Middle frontal gyrus (tissue), 1 donor: ENCODE measurements around the gene BUB1B.

ENCODE experiments used
- DNase-seq: peaks from one replicate; pipeline ENCODE4 v3.0.0-alpha.2; 2015; ENCODE audit warnings: low spot score; ENCODE audit errors: extremely low spot score

The BUB1B gene

DNA sequence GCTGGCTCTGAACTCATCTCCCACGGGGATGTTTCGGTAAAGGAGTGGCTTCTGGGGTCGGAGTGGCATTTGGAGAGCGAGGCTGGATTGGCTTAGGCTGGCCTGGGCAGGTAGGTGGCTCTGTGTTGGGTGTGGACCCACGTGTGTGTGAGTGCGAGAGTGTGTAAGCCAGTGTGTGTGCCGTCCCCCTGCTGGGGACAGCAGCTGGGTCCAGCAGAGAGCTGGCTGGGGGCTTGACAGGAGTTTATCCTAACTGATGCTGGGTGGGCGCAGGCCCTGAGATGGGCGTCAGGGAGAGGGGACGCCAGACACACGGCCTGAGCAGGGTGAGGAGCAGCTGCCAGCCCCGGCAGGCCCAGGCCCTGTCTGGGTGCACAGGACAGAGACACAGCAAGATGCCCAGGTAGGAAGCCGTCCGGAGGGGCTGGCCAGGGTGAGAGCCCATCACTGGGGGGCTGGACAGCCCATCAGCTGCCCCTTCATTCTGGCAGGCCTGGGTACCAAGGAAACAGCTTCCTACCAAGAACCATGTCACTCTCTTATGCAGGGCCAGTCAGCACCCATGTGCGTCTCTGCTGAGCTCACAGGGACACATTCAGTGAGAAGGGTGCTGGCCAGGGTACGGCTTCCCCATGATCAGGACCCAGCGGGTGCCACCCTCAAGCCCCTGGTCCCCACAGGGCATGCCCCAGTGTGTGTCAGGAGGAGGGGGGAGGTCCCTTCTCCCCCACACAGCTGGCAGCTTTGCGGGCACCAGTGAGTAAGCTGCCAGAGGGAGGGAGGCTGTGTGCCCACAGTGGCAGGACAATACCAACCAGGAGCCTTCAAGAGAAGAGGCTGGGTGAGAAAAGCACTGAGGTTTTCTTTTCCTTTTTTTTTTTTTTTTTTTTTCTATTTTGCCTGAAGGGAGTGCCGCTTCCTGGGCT lies 79.1 kb downstream of the BUB1B start:
- DNase-seq, result no peak

DNA sequence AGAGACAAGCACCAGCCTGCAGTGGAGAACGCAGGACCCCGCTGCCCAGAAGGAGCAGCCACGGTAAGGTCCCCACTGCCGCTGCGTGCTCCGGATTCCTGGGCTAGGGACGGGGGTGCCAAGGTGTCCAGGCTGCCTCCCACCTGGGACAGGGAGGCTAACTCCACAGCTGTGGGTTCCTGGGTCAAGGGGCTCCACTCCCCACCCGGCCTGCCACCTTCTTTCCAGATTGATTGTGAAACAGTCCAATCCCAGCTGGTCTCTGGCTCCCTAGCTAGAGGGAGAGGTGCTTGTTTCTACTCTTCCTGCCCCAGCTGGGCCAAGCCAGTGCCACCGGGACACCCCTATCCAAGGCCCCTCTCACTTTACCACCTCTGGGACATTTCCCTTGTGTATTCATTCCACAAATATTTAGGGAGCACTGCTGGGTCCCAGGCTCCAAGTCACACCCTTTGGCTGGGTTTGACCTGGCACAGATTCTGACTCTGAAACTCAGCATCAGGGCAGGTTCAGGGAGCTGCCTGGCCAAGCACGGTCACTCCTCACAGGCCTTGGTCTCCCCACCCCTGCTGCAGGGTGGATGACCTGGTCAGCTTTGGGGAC lies 79.9 kb downstream of the BUB1B start:
- no peak for DNase-seq

DNA sequence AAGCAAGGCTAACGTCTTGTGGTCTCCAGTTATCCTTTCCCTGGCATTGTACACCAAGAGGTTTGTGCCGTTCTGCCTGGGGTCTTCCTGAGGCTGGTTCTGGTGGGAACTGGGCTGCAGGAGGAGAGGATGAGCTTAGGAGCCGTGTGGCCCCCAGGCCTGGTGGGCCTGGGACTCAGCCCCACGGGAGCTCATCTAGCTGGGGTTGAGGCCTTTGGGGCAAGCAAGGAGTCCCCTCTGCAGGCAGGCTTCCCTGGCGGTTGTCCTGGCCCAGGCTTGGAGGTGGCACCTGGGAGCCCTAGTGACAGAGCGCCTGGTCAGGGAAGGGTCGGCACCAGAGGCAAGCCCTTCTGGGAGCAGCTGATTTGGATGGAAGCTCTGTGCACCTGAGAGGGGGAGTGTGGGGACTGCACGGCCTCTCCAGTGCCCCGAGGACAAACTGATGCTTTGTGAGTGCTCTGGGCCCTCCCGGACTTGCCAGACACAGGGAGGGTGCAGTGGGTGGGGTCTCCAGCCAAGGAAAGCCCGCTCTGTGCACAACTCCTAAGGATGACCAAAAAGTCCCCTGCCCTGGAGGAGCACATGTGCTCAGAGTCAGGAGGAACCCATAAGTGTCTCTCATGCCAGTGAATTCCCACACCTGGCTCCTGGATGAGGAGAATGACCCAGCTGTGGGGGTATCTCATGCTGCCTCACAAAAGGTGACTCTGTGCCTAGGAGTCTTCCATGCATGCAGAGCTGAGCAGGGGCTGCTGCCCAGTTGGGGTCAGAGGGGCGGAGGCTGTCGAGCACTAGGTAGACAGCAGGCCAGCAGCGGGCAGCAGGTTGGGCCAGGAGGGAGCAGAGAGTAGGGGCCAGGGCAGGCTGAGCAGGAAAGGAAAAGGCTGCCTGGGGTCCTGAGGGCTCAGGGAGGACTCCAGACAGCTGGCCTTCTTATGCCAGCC lies 80.7 kb downstream of the BUB1B start:
- DNase-seq, result no peak

DNA sequence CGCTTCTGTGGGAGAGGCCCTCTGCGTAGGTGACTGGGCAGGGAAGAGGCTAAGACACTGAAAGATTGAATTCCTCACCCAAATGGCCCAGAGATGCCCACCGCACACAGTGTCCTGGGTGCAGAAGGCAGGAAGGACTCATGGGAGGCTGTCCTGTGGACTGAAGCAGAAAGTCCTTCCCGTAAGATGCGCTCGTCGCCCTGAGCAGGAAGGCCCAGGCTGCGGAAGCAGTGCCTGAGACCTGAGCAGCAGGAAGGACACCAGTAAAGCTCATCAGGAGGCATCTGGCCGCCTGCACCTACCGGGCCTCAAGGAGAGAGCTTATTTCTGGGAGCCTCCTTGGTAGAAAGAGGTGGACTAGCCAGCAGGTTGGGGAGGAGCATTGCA lies 81.3 kb downstream of the BUB1B start:
- DNase-seq, result no peak

DNA sequence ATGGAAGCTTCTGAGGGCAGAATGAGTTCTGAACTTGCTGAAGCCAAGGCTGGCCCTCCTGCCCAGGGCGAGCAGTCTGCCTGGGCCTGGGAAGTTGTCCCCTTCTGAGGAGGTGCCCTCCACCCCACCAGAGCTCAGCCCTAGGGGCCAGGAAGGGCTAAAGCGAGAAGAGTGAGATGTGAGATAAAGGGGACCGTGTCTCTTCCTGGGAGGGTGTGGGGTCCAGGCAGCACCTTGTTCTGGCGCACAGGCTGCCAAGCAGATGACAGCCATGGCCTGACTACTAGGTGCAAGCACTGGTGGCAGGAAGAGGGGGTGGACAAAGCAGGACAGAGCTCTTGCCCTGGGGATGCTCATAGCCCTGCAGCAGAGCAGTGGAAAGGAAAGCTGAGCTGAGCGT lies 81.7 kb downstream of the BUB1B start:
- DNase-seq, result no peak

DNA sequence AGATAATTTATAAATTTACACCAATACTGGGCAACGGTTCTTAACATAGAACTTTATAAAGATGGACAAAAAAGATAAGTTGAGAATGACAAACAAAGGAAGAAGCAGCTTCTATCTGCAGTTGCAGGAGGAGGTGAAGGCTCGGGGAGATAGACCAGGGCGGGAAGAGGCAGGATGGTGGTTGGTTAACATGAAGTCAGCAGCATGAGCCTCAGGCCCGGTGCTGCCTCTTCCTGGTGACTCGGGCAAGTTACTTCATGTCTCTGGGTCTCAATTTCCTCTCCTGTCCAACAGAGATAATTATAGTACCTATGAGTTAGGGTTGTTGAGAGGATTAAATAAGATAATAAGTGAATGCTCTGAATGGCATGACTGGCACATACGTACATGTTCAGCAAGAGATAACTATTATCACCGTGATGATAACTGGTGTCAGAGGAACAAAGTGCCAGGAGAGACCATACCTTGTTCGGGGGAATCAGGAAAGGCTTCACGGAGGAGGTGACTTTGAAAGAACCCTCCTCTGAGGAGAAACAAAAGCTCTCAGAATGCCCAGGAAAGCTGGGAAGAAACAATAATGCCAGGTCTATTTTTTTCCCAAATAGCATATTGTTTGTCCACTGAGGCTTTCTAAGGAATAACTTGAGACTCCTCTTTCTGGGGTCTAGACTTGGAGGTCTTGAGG lies 82.4 kb downstream of the BUB1B start:
- DNase-seq, result no peak

DNA sequence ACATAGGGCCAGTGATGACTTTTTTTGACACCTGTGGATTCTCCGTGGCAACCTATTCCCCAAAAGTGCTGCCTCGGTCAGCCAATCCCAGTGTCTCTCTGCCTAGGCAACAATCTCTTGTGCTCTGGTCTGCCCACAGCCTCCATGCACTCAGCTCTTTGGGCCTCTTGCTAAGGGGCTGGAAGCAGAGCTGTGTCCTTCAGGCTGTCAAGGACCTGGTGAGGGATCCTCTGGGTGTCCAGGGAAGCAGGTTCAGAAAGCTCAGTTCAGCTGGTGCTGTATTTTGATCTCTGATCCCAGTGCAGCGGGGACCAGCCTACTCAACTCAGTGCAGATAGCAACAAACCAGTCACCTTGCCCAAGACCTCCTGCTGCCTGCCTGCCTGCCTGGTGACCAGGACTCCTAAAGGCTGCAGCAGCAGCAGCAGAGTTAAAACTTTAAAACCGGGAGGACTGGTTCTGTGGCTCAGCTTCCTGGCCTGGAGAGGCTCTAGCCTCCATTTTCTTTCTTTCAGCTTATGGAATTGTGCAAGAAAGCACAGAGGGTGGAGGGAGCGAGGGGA lies 84.2 kb downstream of the BUB1B start:
- DNase-seq, result no peak

DNA sequence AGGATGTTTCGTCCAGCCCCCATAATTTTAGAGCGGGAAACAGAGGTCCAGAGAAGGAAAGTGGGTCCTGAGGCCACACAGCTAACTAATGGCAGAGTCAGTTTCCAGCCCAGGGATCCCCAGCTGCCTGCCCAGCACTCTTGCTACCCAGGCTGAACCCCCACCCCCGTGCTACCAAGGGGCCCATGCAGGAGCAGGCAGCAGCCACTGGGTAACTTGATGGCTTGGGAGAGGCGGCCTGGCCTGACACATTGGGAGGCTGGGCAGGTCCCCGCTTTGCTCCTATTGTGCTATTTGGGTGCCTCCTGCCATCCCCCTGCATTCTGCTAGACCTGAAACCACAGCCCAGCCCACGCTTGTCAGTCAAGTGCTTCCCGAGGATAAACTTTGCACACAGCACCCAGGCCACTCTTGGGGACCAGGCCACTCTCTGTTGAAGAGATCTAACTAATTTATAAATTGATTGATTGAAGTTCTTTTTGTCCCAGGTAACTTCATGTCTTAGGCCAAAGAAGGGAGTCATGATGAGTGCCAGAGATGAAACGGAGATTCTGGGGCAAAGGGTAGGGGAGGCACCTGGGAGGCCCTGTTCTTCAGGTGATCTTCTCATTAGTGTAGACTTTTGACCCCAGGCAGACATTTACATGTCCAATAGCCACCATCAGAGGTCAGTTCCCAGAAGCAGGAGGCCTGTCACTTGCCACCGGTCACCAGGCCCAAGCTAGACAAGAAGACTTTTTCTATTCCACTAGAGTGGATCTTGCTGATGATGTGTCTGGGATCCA lies 85.0 kb downstream of the BUB1B start:
- DNase-seq, result no peak

DNA sequence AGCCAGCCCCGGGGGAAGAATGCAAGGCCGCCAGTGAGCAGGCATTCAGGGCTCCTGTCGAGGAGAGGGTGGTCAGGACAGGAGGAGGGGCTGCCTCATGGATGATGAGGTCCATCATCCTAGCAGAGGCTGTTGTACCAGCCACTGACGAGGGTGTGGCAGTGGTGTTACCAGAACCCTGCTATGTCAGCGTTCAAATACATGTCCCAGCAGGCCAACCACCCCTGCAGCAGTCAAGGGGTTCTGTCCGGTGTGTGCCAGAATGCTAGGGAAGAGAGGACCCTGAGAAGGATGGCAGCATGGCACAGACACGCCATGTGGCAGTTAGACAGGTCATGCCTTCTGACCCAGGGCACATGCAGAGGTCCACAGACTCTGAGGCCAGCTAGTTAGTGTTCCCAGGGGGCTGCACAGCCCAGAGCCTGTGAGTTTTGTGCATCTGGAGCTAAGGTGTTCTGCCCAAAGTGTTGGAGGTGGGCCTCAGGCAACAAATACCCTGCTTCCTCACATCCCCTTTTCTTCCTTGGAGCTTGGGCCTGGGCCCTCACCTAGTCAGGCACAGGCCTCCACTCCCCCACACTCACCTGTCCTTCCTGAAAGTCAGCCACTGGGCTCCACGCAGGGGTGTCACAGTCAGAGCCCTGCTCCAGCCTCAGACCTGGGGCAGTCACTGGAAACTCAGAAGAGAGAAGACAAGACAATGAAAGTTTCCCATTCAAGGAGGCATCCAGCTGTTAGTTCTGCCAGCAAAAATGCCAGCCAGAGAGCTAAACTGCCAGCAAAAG lies 85.8 kb downstream of the BUB1B start:
- no peak for DNase-seq

DNA sequence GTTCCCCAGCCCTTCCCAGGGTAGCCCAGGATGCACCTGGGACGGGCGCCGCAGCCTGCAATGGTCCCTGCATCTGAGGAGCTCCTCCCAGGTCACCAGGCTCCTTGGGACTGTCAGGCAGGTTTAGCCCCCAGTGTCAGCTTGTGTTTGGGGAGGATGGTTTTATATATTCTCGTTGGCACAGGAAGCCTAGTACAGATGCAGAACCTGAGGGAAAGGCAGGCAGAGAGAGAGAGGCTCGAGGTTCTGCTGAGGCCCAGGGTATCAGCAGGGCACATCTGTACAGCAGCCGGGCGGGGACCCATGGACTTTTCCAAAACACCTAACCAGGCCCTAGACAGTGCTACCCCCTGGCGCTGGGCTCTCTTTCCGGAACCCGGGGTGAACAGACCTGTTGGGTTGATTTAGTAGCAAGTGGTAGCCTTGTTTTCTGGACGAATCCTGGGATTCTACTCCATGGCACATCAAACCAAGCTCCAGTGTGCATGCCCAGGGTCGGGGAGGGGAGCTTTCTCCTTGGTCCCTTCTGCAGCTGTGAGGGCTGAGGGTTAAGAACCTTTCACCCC lies 86.6 kb downstream of the BUB1B start:
- no peak for DNase-seq

DNA sequence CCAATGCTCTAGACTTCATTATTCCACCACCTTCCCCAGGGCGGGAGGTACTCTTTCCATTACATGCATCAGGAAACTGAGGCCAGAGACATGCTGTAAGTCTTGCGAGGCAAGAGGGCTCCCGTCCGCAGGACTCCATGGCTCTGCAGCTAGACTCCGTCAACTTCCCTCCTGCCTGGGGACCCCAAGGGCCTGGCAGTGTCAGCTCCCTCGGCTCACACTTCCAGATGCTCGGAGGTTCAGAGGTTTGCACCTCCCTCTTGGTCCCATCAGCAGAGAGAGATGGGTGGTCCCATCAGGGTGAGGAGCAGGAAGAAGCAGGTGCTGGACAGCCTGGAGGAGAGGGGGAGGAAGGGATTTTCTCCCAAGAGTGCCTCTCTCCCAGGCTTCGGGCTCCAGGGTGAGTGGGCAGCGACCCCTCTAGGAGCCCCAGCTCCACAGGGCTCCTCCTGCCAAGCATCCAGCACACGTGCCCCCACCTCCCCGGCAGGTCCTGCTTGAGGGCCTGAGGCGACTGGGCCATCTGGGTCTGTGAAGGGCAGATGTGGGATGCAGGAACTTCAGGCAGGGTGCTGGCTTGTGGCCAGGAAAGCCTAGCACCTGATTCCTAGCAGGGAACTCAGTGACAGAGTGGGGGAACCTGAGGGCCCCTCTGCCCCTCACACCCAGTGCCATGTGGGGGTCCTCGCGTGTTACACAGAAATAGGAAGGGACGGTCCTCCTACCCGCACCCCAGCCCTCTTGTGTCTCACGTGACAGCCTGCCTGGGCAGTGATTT lies 87.3 kb downstream of the BUB1B start:
- DNase-seq, result no peak

DNA sequence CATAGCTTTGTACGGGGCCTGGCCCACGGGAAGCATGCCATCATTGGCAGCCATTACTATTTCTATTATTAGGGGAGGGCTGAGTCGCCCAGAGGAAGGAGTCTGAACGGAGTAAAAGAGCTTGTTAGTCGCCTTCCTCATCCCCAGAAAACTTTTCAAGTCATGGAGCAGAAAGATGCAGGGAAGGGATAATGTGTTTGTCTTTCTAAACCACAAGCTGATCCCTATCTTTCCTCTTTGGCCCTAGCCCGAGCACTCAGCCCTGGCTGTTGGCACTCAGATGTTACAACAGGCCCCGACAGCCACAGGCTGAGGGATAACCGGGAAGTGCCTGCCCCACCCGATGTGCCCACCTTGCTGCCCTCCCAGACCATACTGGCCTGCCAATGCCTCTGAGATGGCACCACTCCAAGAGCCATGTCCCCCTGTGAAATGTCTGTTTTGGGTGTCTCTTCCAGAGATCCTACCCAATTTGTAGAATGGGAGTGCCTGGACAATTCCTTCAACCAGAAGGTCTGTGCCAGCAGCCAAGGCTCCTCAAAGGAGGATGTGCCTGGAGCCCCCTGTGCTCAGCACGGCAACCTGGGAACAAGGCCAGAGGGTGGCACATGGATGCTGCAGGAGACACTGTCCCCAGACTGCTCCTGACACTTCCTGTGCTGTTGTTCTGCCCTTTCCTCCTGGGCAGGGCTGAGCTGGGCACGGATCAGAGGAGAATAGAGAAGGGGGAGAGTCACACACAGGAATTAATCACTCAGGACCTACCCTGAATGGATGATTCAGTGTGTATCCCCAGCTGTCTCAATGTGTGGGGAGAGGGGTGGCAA lies 88.8 kb downstream of the BUB1B start:
- no peak for DNase-seq

DNA sequence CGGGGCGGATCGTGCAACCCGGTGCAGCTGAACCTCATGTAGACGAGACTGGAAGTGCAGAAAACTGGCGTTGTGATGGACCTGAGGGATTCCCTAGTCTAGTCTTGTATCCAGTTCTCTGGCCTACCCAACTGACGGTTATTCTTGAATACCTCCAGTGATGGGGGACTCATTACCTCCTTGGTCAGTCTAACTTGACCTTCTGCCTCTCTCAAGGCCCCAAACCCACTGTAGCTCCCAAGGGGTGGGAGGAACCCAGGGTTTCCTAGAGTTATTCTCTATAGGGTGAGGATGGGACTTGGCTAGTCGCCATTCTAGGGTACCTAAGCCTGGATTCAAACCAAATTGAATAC lies 89.4 kb downstream of the BUB1B start:
- no peak for DNase-seq

DNA sequence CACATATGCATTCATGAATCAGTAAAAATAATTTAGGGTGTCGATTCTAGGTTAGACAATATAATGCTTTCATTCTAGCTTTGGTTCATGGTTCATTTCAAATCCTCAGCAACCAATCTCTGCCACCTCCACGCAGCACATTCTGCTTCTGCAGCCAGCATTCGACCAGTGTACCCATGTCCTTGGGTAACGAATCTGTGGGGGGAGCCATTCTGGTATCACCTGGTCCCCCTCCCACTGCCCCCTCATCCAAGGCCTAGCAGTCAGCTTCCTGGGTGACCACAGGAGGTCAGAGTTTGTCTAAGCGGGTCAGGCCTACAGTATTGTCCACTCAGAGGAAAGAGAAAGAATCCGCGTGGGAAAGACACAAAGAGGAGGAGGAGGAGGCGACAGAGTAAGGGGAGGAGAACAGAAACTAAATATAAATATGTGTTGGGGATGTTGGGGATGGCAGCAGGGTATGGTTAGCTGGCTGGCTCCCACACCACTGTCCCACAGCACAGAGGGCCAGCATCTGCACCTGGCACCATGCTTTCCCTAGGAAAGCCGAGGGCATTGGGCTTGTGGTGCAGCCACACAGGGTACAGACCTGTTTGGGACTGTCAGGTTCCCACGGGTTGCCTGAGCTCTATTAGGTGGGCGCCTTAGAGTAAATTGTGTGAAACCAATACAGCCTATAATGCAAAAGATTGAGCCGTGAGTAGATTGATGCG lies 90.1 kb downstream of the BUB1B start:
- DNase-seq, result no peak

DNA sequence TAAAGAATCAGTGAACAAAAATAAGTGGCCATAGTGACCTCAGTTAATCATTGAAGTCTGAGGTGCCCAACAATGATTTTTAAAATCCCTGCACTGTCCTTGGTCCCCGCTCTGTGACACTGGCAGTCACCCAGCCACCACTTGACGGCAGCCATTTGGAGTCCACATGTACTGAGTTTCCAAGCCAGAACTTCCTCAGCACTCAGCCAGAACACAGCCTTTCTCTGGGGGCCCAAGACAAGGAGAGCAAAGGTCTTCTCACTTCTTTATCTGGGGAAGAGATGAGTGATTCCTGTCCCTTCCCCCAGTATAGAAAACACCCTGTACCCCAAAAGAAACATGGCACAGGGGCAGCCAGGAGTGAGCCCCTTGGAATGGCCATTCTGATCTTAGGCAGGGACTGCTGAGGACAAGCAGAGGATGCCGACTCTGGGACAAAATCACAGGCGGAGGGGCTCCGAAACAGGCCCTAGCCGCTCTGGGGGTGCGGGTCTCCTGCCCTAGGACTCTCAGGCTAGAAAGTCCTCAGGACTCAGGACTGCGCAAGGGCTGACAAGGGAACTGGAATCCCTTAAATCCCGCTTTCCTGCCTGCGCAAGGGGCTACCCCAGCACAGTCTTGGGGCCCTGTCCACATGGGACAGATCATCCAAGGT lies 90.7 kb downstream of the BUB1B start:
- no peak for DNase-seq

DNA sequence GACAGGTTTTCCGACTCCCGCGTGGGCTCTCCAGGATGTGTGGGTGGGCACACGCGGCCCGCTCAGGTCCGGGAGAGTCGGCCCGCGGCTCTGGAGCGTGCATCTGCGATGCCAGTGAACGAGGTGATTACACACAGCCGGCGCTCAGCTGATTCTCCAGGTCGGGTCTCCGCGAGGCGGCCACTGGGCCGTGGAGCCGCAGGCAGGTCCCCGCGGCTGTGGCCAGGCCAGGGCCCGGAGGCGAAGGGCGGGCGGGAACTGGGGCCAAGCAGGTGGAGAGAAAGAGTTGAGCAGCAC lies 91.2 kb downstream of the BUB1B start:
- no peak for DNase-seq
